ENCODE measurements around the gene TRPM7.
A peak's percentile ranks its signal among the peaks of the same experiment; 100 is the strongest.

TRPM7 gene

DNA sequence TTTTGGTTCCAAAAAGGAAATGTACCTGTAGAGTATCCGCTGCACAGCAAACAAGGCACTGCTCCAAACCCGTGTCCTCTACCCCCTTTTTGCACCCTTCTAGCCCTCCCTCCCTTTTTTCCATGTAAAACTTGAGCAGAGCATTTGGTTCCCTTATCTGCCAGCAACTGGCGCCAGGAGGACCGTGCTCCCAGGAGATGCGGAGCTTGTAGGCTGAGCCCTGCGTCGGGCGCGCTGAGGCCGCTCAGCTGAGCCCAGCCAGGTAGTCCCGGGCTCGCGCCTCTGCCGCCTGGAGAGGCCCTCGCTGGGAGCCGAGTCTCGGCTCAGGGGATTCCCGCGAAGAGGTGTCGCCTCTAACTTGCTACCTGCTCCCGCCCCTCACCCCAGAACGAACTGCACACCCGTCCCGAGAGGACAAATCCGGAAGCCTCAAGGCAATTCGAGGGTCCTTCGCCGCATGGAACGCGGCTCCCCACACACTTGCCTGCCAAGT is 575 bp downstream of the TRPM7 start:
- ChIA-PET POLR2A (no interaction called here), CTCF (no interaction called here)
- peak; percentile 42 for DNase-seq (ENCODE audit: extremely low spot score)

DNA sequence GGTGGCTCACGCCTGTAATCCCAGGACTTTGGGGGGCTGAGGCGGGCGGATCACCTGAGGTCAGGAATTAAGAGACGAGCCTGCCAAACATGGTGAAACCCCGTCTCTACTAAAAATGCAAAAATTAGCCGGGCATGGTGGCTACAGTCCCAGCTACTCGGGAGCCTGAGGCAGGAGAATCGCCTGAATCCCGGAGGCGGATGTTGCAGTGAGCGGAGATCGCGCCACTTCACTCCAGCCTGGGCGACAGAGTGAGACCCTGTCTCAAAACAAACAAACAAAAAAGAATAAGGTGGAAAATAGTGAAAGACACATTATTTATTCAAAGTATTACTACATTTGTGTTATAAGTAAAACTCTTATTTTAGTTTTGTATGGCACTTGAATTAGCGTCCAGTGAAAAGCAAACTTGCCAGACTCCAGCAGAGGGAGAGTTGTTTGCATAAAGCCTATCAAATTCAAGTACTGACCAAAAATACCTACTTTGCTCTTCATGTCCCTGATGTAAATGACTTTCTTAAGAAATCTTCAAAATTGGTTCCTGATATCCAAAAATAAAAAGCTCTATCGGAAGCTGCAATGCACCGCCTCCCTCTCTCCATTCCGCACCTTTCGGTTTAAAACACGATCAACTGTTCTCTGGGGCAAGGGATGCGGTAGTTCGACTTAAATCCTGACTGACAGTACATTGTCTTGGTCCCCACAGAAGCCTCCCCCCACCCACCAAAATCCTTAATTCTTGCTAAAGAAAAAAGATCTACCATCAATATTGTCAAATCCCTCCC is 1.2 kb downstream of the TRPM7 start:
- TF ChIP-seq TARDBP (IDR thresholded peaks at IDR 0.05) = no peak
- DNase-seq (ENCODE audit: extremely low spot score) = no peak
- ChIA-PET POLR2A (no interaction called here), CTCF (no interaction called here)

More for the DNA sequence above, 575 bp downstream of the TRPM7 start:
- TF ChIP-seq SUZ12 (IDR thresholded peaks at IDR 0.05) (no peak), FOXM1 (IDR thresholded peaks at IDR 0.05; ENCODE audit: borderline replicate concordance) (no peak), ZNF384 (IDR thresholded peaks at IDR 0.05) (no peak)

DNA sequence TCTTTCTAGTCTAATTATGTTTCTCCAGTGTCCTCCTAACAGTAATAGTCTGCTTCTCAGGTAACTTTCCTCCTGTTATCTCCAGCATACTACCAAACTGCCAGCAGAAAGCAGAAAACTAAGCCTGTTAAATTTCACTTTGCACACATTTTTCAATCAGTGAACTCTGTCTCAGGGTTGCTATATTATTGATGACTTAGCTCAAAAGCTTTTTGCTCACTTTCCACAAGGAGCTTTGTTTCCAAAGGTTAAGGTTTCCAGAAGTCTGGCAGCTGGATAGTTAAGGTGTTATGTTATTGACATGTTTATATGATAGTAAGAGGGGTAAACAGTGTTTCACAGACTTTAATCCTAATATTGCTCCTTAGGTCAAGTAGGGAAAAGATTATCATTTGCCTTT is 5.1 kb downstream of the TRPM7 start:
- TF ChIP-seq TARDBP (IDR thresholded peaks at IDR 0.05) (no peak), ARNT (IDR thresholded peaks at IDR 0.05) (no peak), BHLHE40 (IDR thresholded peaks at IDR 0.05; ENCODE audit: borderline replicate concordance) (no peak), ZNF384 (IDR thresholded peaks at IDR 0.05) (no peak), HDGF (IDR thresholded peaks at IDR 0.05; ENCODE audit: borderline replicate concordance) (no peak), SUZ12 (IDR thresholded peaks at IDR 0.05) (no peak)
- ChIA-PET CTCF (no interaction called here), POLR2A (no interaction called here)
- DNase-seq (ENCODE audit: extremely low spot score) = no peak

DNA sequence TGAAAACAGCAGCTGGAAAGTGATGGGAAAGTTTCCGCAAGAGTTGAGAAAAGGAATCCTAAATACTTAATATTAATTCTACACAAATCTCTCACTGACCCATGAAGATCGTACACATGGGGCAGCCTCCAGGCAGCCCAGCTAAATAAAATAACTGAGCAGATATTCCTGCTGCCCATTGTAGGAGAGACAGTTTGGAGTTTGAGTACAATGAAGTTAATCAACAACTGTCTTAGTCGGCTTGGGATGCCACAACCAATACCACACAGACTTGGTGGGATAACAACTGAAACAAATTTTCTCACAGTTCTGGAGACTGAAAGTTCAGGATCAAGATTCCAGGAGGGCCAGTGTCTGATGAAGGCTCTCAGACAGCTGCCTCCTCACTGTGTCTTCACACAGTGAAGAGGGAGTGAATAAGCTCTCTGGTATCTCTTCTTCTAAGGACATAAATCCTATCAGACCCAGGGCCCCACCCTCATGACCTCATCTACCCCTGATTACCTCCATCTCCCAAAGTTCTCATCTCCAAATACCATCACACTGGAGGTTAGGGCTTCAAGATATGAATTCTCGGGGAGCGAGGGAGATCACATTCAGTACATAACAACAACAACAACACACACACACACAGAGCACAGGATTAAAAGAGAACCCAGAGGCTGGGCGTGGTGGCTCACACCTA is 9.7 kb downstream of the TRPM7 start:
- POLR2A ChIA-PET = no interaction called here
- CTCF ChIA-PET = interaction anchor here (0.7 to 0.8 kb wide), 2 partner anchors 53 to 200 kb away, joined by 4 to 6 read pairs; no protein-coding TSS in a partner anchor
- DNase-seq (ENCODE audit: extremely low spot score) = no peak
- TF ChIP-seq BHLHE40 (IDR thresholded peaks at IDR 0.05; ENCODE audit: borderline replicate concordance) (no peak), L3MBTL2 (conservative IDR thresholded peaks at IDR 0.05) (no peak), CTBP1 (IDR thresholded peaks at IDR 0.05; ENCODE audit: borderline replicate concordance) (no peak), NFRKB (IDR thresholded peaks at IDR 0.05) (no peak), HDGF (IDR thresholded peaks at IDR 0.05; ENCODE audit: borderline replicate concordance) (no peak), LEF1 (IDR thresholded peaks at IDR 0.05; ENCODE audit: borderline replicate concordance) (no peak), FOXA1 (IDR thresholded peaks at IDR 0.05) (no peak)
- TF ChIP-seq, protein P1, sequence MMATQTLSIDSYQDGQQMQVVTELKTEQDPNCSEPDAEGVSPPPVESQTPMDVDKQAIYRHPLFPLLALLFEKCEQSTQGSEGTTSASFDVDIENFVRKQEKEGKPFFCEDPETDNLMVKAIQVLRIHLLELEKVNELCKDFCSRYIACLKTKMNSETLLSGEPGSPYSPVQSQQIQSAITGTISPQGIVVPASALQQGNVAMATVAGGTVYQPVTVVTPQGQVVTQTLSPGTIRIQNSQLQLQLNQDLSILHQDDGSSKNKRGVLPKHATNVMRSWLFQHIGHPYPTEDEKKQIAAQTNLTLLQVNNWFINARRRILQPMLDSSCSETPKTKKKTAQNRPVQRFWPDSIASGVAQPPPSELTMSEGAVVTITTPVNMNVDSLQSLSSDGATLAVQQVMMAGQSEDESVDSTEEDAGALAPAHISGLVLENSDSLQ (IDR thresholded peaks at IDR 0.05) = no peak

DNA sequence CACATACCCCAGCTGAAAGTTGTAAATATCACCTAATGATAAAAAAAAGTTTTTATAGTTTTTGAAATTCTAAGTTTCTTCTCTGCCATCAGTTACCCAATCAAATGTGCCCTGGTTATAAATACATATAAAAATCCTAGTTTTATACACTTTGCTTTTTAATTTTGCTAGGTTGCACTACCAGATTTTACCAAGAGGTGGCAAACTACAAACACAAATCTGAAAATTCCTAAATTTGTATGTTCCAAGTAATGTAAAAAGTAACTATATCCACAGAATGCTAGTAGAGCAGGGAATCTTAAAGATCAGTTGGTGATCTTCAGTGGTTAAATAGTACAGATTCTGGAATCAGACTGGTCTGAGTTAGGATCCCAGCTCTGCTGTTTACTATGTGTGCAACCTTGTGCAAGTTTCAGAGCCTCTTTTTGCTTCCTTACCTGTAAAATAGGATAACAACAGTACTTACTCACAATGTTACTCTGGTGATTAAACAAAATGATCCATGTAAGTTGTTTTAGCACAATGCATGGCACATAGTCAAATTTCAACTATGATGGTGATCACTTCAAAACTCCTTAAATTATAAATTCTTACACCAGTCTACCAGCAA is 11.0 kb downstream of the TRPM7 start:
- ChIA-PET CTCF (interaction anchor here (0.6 kb wide), 1 partner anchor 201 kb away, joined by 4 read pairs; no protein-coding TSS in a partner anchor), POLR2A (no interaction called here)
- DNase-seq (ENCODE audit: extremely low spot score) = no peak
- TF ChIP-seq L3MBTL2 (conservative IDR thresholded peaks at IDR 0.05) = no peak

DNA sequence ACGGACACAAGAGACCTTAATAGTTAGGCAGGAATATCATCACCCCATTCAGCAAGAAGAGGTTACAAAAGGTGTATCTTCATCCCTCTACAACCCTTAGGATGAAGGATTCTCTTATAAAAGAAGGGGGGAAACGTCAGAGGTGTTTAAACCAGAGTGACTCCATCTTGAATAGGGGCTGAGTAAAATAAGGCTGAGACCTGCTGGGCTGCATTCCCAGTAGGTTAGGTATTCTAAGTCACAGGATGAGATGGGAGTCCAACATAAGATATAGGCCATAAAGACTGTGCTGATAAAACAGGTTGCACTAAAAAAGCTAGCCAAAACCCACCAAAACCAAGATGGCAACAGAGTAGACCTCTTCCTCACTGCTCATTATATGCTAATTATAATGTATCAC is 16.5 kb downstream of the TRPM7 start:
- TF ChIP-seq ELF4 (IDR thresholded peaks at IDR 0.05) (no peak), NFRKB (IDR thresholded peaks at IDR 0.05) (no peak), LEF1 (IDR thresholded peaks at IDR 0.05; ENCODE audit: borderline replicate concordance) (no peak), TARDBP (IDR thresholded peaks at IDR 0.05) (no peak), BHLHE40 (IDR thresholded peaks at IDR 0.05; ENCODE audit: borderline replicate concordance) (no peak), FOXM1 (IDR thresholded peaks at IDR 0.05; ENCODE audit: borderline replicate concordance) (no peak), ARNT (IDR thresholded peaks at IDR 0.05) (no peak), CTBP1 (IDR thresholded peaks at IDR 0.05; ENCODE audit: borderline replicate concordance) (no peak), SUZ12 (IDR thresholded peaks at IDR 0.05) (no peak), ZNF384 (IDR thresholded peaks at IDR 0.05) (no peak)
- CTCF ChIA-PET = no interaction called here
- POLR2A ChIA-PET = no interaction called here
- no peak for DNase-seq (ENCODE audit: extremely low spot score)

DNA sequence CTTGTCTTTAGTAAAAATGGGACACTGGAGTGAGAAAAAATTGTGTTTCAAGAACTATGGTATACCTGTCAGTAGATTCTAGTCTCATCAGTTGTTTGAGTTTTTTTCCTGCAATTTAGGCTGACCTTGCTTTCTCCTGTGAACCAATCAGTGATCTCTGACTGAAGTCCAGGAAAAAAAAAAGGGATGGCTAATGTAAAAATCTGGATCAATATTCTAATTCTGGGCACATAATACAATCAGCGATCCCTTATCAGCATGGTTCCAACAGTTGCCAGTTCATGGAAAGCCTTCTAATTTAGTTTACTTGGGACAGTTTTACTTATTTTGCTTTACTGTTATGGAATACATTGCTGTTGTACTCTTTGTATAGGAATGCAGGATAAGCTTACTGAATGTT is 17.0 kb downstream of the TRPM7 start:
- TF ChIP-seq L3MBTL2 (conservative IDR thresholded peaks at IDR 0.05) (no peak), HDGF (IDR thresholded peaks at IDR 0.05; ENCODE audit: borderline replicate concordance) (no peak), NFRKB (IDR thresholded peaks at IDR 0.05) (no peak), ELF4 (IDR thresholded peaks at IDR 0.05) (no peak), FOXA1 (IDR thresholded peaks at IDR 0.05) (no peak), FOXM1 (IDR thresholded peaks at IDR 0.05; ENCODE audit: borderline replicate concordance) (no peak), CTBP1 (IDR thresholded peaks at IDR 0.05; ENCODE audit: borderline replicate concordance) (no peak), SUZ12 (IDR thresholded peaks at IDR 0.05) (no peak), LEF1 (IDR thresholded peaks at IDR 0.05; ENCODE audit: borderline replicate concordance) (no peak), ARNT (IDR thresholded peaks at IDR 0.05) (no peak), BHLHE40 (IDR thresholded peaks at IDR 0.05; ENCODE audit: borderline replicate concordance) (no peak), TARDBP (IDR thresholded peaks at IDR 0.05) (no peak)
- TF ChIP-seq, protein P1 (IDR thresholded peaks at IDR 0.05) = no peak

More for the DNA sequence above, 17.0 kb downstream of the TRPM7 start:
- no peak for DNase-seq (ENCODE audit: extremely low spot score)
- POLR2A ChIA-PET = interaction anchor here (0.6 kb wide), 1 partner anchor 9 kb away, joined by 3 read pairs; no protein-coding TSS in a partner anchor
- CTCF ChIA-PET = no interaction called here

All from HEK293T (cell line).